HUES6 (cell line): ENCODE results near the gene TERT.
"Not testable (repeated sequence)": the region's sequence is repeated elsewhere in the genome, so short reads cannot be mapped to it uniquely, and the experiment has no call there.

ENCODE experiments used
- H3K27ac ChIP-seq: 2 replicates; pipeline ENCODE4 v1.7.0; 2013; ENCODE audit warnings: low read depth, mild to moderate bottlenecking, low read length, inconsistent platforms
- H3K27me3 ChIP-seq: 2 replicates; pipeline ENCODE4 v1.6.1; 2013; ENCODE audit warnings: low read length; ENCODE audit not compliant: control insufficient read depth, insufficient read depth
- H3K36me3 ChIP-seq: 2 replicates; pipeline ENCODE4 v1.6.1; 2013; ENCODE audit warnings: low read length; ENCODE audit not compliant: control insufficient read depth, insufficient read depth
- H3K4me1 ChIP-seq: 2 replicates; pipeline ENCODE4 v1.6.1; 2013; ENCODE audit warnings: low read length; ENCODE audit not compliant: control insufficient read depth, insufficient read depth
- H3K4me3 ChIP-seq: 2 replicates; pipeline ENCODE4 v1.5.1; 2013; ENCODE audit warnings: low read depth, low read length
- H3K9ac ChIP-seq: one replicate; pipeline ENCODE4 v1.6.1; 2013; ENCODE audit warnings: mild to moderate bottlenecking, low read length
- H3K9me3 ChIP-seq: 2 replicates; pipeline ENCODE4 v1.6.1; 2013; ENCODE audit warnings: low read depth, low read length; ENCODE audit not compliant: control insufficient read depth, insufficient read depth

Gene TERT

DNA sequence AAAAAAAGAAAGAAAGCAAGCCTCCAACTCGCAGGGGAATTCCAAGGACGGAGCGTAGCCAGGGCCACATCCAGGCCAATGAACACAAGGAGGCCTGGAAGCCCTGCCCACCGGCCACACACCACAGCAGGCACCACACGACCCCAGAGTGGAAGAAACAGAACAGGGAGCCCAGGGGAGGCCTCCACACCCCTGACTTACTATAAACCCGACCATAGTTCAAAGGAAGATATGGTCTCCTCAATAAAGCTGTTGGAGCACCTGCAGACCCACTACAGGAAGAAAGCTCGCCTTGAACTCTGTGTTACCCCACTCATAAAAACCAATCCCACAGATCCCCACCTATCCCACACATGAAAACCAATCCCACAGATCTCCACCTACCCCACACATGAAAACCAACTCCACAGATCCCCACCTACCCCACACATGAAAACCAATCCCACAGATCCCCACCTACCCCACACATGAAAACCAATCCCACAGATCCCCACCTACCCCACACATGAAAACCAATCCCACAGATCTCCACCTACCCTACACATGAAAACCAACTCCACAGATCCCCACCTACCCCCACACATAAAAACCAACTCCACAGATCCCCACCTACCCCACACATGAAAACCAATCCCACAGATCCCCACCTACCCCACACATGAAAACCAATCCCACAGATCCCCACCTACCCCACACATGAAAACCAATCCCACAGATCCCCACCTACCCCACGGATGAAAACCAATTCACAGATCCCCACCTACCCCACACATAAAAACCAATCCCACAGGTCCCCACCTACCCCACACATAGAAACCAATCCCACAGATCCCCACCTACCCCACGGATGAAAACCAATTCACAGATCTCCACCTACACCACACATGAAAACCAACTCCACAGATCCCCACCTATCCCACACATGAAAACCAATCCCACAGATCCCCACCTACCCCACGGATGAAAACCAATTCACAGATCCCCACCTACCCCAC lies 19.2 kb downstream of the TERT start:
- H3K4me1 ChIP-seq, H3K9ac ChIP-seq, H3K4me3 ChIP-seq, H3K27me3 ChIP-seq, H3K9me3 ChIP-seq, H3K27ac ChIP-seq: not testable (repeated sequence)
- peaks cover 31% of the 10 kb centered on the region for H3K36me3 ChIP-seq

DNA sequence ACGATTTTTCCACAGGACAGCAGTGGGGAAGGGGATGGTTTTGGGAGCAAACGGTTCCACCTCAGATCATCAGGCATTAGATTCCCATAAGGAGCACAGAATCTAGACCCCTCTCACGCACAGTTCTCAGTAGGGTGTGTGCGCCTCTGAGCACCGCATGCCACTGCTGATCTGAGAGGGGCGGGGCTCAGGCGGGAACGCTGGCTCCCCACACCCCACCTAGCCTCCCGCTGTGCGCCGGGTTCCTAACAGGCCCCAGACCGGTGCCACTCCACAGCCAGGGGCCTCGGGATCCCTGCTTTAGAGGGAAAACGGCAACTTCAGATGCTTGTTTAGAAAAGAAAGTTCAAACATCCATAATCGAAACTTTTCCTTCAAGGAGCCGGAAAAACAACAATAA lies 20.4 kb downstream of the TERT start:
- Histone ChIP-seq H3K4me3 (no peak overlapping the region), H3K9me3 (no peaks in the 10 kb centered on the region), H3K4me1 (no peaks in the 10 kb centered on the region), H3K27ac (no peak overlapping the region), H3K36me3 (peaks cover 28% of the 10 kb centered on the region), H3K9ac (no peak overlapping the region), H3K27me3 (no peaks in the 10 kb centered on the region)

- Histone ChIP-seq H3K9me3 (no peaks in the 10 kb centered on the region), H3K4me3 (no peak overlapping the region), H3K4me1 (no peaks in the 10 kb centered on the region), H3K27ac (no peak overlapping the region), H3K36me3 (peaks cover 20% of the 10 kb centered on the region), H3K27me3 (no peaks in the 10 kb centered on the region), H3K9ac (no peak overlapping the region)
These were observed 21.1 kb downstream of the TERT start for GRCh38 chr5:1273745-1274144.

DNA sequence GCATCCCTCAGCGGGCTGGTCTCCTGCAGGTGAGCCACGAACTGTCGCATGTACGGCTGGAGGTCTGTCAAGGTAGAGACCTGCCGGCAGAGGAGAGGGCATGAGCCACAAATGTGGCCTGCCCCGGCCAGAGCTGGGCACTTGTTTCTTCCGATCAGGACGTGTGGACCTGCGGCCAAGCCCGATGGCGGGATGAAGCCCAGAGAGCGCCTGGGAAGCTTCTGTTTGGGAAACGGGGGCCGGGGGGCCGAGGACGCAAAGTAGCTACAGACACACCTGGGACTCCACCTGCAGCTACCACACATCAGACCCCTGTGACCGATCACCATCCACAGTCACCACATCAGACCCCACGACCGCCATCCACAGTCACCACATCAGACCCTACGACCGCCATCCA lies 22.7 kb downstream of the TERT start:
- Histone ChIP-seq H3K4me3 (no peak overlapping the region), H3K27ac (no peak overlapping the region), H3K9me3 (no peaks in the 10 kb centered on the region), H3K36me3 (peaks cover 12% of the 10 kb centered on the region; the same call in 1 of the 2 replicates), H3K4me1 (no peaks in the 10 kb centered on the region), H3K27me3 (no peaks in the 10 kb centered on the region), H3K9ac (no peak overlapping the region)

DNA sequence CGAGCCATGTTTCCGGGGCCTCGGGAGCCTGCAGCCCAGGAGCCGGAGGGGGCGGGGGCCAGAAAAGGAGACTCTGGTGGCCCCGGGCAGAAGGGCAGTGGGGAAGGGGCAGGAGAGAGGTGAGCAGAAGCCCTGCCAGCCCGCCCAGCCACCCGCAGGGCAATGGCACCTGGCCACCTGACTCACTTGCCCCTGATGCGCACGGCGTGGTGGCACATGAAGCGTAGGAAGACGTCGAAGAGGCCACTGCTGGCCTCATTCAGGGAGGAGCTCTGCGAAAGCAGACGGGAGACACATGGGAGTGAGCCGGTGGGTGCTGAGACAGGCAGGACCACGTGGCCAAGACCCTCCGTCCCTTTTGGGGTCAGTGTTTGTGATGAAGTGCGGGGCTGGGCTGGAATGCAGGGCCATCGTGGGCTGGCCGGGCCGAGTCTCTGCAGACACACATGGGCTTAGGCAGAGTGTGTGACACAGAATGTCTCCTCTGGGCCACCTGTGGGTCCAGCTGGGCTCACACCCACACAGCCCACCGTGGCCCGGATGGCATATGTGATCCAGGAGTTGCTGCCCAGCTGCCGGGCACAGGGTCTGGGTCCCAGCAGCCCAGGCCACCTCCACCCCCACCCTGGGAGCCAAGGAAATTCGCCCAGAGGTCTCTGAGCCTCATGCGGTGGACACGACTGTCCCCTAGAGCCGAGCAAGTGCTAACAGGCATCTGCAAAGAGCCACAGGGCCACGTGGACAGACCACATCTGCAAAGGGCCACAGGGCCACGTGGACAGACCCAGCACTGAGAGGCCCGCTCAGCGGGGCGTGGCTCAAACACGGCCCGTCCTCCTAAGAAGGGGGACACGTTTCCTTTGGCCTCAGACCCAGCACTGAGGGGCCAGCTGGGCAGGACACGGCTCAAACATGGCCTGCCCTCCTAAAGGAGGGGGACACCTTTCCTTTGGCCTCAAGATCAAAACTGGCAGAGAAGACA lies 23.6 kb downstream of the TERT start:
- Histone ChIP-seq H3K4me3 (no peak overlapping the region), H3K27me3 (no peaks in the 10 kb centered on the region), H3K4me1 (no peaks in the 10 kb centered on the region), H3K27ac (no peak overlapping the region), H3K9ac (no peak overlapping the region), H3K9me3 (no peaks in the 10 kb centered on the region), H3K36me3 (peaks cover 16% of the 10 kb centered on the region; the same call in 1 of the 2 replicates)

DNA sequence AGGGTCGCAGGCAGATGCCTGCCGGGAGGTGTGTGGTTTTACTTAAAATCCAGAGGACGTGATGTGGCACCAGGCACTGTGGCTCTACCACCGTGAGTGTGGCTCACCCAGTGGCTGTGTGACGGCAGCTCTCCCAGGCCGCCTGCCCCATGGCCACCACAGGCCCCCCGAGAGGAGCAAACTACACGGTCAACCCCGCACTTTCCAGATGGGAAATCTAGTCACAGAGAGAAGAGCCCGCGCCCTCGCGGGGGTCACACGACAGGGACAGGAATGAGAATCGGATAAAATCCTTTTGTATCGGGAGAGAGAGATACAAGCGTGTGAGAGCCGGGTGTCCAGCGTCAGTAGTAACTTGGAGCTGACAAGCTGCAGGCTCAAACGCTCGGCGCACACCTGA lies 24.4 kb downstream of the TERT start:
- no peaks in the 10 kb centered on the region for H3K27me3 ChIP-seq
- H3K36me3 ChIP-seq: peaks cover 22% of the 10 kb centered on the region; the same call in 1 of the 2 replicates
- no peak overlapping the region for H3K4me3 ChIP-seq
- H3K9me3 ChIP-seq: no peaks in the 10 kb centered on the region
- H3K9ac ChIP-seq: no peak overlapping the region
- no peaks in the 10 kb centered on the region for H3K4me1 ChIP-seq
- no peak overlapping the region for H3K27ac ChIP-seq

DNA sequence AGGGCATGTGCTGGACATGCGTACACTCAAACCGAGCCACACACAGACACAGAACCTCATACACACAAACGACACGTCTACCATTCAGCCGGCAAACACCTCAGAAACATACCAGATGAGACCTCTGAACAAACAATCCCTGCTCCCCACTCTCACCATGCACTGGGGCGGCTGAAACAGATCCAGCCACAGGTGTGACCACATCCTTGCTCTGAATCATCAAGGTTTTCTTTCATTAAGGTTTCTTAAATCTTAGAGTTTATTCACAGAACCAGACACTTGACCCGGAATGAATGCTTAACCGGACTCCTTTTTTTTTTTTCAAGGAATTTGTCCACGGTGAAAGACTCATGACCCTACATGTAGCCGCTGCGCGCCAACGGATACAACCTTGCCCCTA lies 26.2 kb downstream of the TERT start:
- Histone ChIP-seq H3K9ac (no peak overlapping the region), H3K27ac (no peak overlapping the region), H3K4me3 (no peak overlapping the region)

GRCh38 chr5:1268056-1268455 lies 26.8 kb downstream of the TERT start:
- Histone ChIP-seq H3K27me3 (no peaks in the 10 kb centered on the region), H3K27ac (no peak overlapping the region), H3K4me1 (no peaks in the 10 kb centered on the region; the same call in 1 of the 2 replicates), H3K9ac (no peak overlapping the region), H3K36me3 (peaks cover 41% of the 10 kb centered on the region; the same call in 1 of the 2 replicates), H3K9me3 (peaks cover 4% of the 10 kb centered on the region; the same call in 1 of the 2 replicates), H3K4me3 (no peak overlapping the region)

More for the DNA sequence above, 26.2 kb downstream of the TERT start:
- peaks cover 39% of the 10 kb centered on the region; the same call in 1 of the 2 replicates for H3K36me3 ChIP-seq
- no peaks in the 10 kb centered on the region; the same call in 1 of the 2 replicates for H3K4me1 ChIP-seq
- H3K27me3 ChIP-seq: no peaks in the 10 kb centered on the region
- H3K9me3 ChIP-seq: peaks cover 3% of the 10 kb centered on the region; the same call in 1 of the 2 replicates

DNA sequence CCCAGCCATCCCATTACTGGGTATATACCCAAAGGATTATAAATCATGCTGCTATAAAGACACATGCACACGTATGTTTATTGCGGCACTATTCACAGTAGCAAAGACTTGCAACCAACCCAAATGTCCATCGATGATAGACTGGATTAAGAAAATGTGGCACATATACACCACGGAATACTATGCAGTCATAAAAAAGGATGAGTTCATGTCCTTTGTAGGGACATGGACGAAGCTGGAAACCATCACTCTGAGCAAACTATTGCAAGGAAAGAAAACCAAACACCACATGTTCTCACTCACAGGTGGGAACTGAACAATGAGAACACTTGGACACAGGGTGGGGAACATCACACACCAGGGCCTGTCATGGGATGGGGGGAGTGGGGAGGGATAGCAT lies 27.4 kb downstream of the TERT start:
- peaks cover 47% of the 10 kb centered on the region; the same call in 1 of the 2 replicates for H3K36me3 ChIP-seq
- H3K27me3 ChIP-seq, H3K4me3 ChIP-seq, H3K4me1 ChIP-seq, H3K9ac ChIP-seq, H3K27ac ChIP-seq: not testable (repeated sequence)
- H3K9me3 ChIP-seq: peaks cover 10% of the 10 kb centered on the region; the same call in 1 of the 2 replicates

- Histone ChIP-seq H3K27me3 (no peaks in the 10 kb centered on the region), H3K4me3 (no peak overlapping the region), H3K9me3 (peaks cover 17% of the 10 kb centered on the region; the same call in 1 of the 2 replicates), H3K27ac (no peak overlapping the region), H3K36me3 (peaks cover 51% of the 10 kb centered on the region; the same call in 1 of the 2 replicates), H3K9ac (no peak overlapping the region), H3K4me1 (no peaks in the 10 kb centered on the region; the same call in 1 of the 2 replicates)
These were observed 28.1 kb downstream of the TERT start for GRCh38 chr5:1266791-1267190.
